ENCODE results near the gene CDC42BPA.
"Not testable (repeated sequence)": the region's sequence is repeated elsewhere in the genome, so short reads cannot be mapped to it uniquely, and the experiment has no call there.

- TF ChIP-seq, protein P1, sequence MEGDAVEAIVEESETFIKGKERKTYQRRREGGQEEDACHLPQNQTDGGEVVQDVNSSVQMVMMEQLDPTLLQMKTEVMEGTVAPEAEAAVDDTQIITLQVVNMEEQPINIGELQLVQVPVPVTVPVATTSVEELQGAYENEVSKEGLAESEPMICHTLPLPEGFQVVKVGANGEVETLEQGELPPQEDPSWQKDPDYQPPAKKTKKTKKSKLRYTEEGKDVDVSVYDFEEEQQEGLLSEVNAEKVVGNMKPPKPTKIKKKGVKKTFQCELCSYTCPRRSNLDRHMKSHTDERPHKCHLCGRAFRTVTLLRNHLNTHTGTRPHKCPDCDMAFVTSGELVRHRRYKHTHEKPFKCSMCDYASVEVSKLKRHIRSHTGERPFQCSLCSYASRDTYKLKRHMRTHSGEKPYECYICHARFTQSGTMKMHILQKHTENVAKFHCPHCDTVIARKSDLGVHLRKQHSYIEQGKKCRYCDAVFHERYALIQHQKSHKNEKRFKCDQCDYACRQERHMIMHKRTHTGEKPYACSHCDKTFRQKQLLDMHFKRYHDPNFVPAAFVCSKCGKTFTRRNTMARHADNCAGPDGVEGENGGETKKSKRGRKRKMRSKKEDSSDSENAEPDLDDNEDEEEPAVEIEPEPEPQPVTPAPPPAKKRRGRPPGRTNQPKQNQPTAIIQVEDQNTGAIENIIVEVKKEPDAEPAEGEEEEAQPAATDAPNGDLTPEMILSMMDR (IDR thresholded peaks at IDR 0.05): not testable (repeated sequence)
- TF ChIP-seq POLR2A (IDR thresholded peaks at IDR 0.05): not testable (repeated sequence)
Observed at GRCh38 chr1:227276156-227276693, 42.1 kb downstream of the CDC42BPA start.
